GM12875 (cell line): Measurements from ENCODE around the gene SNX13.

ENCODE experiments used
- H3K4me3 ChIP-seq: one replicate; pipeline ENCODE4 v1.5.1; 2011; ENCODE audit warnings: low read depth, low read length, control low read depth
- TF ChIP-seq, protein P1 (sequence below): IDR thresholded peaks from 2 replicates; pipeline ENCODE4 v1.5.1; 2011; ENCODE audit warnings: low read depth, mild to moderate bottlenecking, control low read depth, inconsistent platforms, low read length, moderate library complexity, borderline replicate concordance; ENCODE audit not compliant: insufficient read depth

SNX13 gene

DNA sequence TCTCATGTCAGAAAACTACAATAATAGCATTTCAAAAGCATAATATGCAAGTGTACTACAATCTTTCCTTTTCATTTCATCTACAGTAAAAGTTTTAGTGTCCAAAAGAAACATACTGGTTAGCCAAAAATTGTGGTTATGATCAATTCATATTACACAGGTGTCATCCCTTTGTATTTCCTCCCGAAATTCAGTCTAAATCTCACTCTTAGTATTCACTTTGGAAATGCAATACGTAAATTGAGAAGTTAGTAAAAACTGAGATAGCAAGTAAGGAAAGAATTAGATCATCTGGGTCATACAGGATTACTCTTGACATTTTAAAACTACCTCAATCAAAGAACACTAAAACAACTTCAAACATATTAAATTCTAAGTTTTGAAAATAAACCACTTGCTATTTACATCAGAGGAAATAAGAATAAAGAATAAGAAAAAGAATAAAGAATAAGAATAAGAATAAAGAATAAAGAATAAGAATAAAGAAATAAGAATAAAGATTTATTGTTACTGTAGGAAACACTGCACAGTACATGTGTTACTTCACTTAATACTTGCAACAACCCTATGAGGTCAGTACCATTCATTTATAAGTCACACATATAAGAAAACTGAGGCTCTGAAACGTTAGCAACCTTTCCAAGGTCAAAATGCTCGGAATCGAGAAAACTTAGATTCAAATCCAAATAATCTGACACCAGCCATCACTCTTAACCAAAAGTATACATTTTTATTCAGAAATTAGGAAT, 10.5 kb downstream of the SNX13 start:
- TF ChIP-seq, protein P1, sequence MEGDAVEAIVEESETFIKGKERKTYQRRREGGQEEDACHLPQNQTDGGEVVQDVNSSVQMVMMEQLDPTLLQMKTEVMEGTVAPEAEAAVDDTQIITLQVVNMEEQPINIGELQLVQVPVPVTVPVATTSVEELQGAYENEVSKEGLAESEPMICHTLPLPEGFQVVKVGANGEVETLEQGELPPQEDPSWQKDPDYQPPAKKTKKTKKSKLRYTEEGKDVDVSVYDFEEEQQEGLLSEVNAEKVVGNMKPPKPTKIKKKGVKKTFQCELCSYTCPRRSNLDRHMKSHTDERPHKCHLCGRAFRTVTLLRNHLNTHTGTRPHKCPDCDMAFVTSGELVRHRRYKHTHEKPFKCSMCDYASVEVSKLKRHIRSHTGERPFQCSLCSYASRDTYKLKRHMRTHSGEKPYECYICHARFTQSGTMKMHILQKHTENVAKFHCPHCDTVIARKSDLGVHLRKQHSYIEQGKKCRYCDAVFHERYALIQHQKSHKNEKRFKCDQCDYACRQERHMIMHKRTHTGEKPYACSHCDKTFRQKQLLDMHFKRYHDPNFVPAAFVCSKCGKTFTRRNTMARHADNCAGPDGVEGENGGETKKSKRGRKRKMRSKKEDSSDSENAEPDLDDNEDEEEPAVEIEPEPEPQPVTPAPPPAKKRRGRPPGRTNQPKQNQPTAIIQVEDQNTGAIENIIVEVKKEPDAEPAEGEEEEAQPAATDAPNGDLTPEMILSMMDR, result no peak
- H3K4me3 ChIP-seq, result no peak overlapping the region

DNA sequence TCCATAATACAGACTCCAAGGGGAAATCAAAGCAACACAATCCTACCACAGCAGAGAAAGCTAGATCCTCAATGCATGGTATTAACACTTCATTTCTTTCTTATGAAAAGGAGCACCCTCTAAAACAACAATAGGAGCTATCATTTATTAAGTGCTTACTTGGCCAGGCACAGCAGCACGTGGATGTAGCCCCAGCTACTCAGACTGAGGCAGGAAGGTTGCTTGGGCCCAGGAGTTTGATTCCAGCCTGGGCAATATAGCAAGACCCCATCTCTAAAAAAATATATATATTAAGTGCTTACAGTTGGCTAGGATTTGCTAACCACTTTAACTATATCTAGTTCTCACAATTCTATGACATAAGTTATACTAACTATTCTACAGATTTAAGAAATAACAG, 12.2 kb downstream of the SNX13 start:
- H3K4me3 ChIP-seq, result no peak overlapping the region
- TF ChIP-seq, protein P1, result no peak

DNA sequence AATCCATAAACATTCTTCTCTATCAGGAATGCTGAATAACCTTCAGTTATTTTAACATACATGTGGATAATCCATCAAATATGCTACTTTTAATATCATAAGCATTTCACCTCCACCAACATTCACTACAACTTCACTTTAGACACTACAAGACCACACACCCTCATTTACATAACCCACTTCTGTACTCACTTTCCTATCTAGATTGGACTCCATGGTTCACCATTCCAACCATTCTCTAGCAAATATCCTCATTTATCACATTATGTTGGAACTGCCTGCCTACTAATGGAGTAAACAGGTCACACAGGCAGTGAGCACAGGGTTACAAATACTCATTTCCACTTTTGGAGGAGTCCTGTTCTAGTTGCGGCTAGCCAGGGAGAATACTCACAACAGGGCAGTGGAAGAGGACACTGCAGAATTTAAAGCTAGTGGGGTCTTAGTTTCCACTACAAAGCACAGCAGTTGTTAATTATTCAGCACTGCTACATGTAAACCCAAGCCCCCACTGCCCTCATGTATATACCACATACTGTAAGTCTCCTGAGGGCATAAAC, 18.4 kb downstream of the SNX13 start:
- no peak overlapping the region for H3K4me3 ChIP-seq
- TF ChIP-seq, protein P1, result no peak

DNA sequence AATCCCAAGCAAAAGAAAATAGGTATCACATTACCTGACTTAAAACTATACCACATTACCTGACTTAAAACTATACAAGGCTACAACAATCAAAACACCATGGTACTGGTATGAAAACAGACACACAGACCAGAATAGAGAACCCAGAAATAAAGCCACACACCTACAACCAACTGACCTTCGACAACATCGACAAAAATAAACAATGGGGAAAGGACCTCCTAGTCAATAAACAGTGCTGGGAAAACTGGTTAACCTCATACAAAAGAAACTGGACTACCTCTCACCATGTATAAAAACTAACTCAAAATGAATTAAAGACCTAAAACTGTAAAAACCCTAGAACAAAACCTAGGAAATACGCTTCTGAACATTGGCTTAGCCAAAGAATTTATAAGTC, 22.5 kb downstream of the SNX13 start:
- no peak overlapping the region for H3K4me3 ChIP-seq
- TF ChIP-seq, protein P1, result no peak

DNA sequence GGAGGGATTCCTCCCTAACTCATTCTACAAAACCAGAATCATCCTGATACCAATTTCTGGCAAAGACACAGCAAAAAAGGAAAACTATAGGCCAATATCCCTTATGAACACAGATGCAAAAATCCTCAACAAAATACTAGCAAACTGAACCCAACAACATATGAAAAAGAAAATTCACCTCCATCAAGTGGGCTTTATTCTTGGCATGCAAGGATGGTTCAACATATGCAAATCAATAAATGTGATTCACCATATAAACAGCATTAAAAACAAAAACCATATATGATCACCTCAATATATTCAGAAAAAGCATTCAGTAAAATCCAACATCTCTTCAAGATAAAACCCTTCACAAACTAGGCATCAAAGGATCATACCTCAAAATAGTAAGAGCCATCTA, 23.5 kb downstream of the SNX13 start:
- H3K4me3 ChIP-seq, result no peak overlapping the region

DNA sequence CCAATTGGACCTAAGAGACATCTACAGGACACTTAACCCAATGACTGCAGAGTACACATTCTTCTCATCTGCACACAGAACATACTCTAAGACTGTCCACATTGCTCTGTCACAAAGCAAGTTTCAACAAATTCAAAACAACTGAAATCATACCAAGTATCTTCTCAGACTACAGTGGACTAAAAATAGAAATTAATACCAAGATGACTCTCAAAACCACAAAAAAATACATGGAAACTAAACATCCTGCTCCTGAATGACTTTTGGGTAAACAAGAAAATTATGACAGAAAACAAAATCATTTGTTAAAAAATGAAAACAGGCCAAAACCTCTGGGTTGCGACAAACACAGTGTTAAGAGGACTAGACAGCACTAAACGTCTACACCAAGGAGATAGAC, 24.5 kb downstream of the SNX13 start:
- H3K4me3 ChIP-seq, result no peak overlapping the region

More for the DNA sequence above, 23.5 kb downstream of the SNX13 start:
- TF ChIP-seq, protein P1, result no peak

More for the DNA sequence above, 24.5 kb downstream of the SNX13 start:
- TF ChIP-seq, protein P1, result no peak
